OCI-M1 (cell line): ENCODE measurements around the gene DCTD.
A peak's percentile ranks its signal among the peaks of the same experiment; 100 is the strongest.
"Not testable (repeated sequence)": the region's sequence is repeated elsewhere in the genome, so short reads cannot be mapped to it uniquely, and the experiment has no call there.

ENCODE experiments used
- DNase-seq: peaks from one replicate; lab custom pipeline; 2025; lab: John Stamatoyannopoulos, UW

DCTD gene

DNA sequence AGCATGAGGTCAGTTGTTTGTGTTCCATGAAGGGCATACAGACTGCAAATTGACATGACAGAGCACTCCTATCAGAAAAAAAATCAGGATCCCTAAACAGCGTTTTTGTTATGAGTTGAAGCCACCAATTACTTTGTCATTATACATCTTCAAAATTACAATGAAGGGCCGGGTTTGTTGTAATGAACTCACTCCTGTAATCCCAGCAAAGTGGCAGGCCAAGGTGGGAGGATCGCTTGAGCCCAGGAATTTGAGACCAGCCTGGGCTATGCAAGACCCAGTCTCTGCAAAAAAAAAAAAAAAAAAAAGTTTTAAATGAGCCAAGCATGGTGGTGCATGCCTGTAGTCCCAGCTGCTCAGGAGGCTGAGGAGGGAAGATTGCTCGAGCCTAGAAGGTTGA lies 3.5 kb upstream of the DCTD start:
- no peak for DNase-seq

DNA sequence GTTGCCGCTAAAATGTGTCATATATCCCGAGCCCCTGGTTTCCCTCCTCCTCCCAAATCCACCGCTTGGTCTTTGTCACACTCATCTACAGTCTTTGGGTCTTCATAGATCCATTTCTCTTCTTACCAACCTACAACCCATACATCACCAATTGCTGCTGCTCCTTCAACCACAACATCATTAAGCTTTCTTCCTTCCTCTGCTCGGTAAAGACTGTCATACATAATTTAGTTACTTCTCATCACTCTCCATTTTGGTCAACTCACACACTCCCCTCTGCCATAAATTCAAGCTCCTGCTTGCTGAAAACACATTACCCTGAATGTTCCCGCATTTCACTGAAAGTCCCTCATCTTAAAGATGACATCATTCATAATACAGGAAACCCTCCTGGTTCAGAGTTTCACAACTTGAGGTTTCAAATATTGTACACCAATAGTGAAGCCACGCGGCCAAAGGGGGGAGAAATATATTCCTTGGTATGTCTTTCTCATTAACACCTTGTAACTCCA lies 1.7 kb upstream of the DCTD start:
- no peak for DNase-seq

DNA sequence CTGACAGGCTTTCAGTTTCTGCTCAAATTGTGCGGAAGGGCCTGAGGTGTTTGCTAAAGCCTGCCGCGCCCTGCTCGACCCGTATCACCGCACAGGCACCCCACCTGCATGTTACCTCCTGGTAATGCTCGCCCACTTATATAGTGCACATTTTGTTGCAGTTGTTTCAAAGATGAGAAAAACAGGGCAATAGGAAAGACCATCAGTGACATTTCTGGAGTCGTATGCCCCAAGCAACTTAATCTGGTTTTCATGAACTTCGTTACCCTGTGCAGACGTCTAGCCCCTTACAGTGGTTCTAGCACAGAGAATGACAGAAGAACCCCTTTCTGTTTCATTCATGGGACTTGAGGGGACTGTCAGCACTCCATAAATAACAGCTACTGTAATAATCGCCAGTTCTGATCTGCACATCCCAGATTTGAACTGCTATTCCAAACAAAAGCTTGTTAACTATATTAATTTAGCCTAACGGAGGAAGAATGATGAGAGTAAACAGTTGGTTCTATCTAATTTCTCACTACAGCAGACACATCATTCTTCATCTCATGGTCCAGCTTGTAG lies 940 bp upstream of the DCTD start:
- no peak for DNase-seq

DNA sequence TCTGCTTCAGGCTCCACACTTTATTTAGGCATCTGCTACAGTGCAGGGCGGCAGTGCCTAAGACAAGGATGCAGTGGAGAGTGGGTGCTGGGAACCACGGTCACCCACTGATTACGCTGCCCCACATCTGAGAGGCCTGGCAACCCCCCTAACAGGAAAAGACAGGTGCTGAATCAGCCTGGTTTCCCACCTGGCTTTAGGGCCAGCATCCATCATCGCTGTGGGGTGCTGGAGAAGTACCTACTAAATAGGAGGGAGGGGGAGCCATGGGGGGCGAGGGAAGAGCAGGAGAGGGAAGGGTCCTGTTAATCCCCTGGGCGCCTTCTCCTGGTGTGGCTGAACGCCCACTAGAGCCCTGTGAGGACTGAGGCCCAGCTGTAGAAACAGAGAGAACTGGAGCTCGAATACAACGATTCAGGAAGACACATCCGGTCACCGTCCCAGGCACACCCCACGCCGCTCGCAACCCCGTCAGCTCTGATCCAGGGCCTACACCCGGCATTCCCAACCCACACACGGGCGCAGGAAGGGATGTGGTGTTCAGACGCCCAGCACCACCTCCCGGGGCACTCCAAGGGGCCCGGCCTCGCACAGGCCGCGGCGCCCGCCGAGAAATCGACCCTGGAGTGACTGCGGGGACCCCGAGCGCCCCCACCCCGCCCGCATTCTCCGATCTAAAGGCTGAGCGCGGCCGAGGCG lies 554 bp downstream of the DCTD start:
- peak; percentile 64 for DNase-seq

DNA sequence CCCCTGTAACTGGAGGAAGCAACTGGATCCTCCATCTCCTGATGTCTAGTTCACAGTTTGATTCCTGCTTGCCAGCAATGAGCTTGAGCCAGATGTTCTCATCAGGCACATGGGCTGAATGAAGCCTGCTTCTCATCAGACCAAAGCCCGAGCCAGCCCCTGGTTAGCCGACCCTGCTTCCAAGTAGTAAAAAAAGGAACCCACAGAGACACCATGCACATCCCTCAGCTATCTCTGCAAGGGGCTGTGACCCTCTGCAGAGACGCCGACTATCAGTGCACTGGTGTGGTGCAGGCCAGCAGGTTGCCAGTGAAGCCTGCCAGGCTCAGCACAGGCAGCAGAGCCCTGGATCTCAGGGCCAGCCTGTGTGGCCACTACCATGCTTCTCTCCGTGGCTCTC lies 2.8 kb downstream of the DCTD start:
- DNase-seq: no peak

DNA sequence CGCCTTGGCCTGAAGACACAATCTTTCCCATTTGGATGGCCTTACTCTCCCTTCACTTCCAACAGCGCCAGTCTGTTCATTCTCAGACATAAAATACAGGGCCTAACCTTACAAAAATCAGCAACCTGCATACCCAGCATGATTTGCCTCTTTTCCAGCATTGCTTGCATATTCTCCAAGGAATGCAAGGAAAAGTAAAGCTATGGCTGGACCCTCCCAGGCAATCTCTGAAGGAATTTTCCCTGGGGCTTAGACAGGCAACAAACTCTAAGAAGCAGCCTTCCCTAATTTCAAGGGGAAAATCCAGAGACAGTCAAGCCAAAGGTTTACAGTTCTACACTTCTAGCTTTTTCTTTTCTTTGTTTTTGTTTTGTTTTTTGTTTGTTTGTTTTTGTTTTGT lies 3.6 kb downstream of the DCTD start:
- DNase-seq: no peak

DNA sequence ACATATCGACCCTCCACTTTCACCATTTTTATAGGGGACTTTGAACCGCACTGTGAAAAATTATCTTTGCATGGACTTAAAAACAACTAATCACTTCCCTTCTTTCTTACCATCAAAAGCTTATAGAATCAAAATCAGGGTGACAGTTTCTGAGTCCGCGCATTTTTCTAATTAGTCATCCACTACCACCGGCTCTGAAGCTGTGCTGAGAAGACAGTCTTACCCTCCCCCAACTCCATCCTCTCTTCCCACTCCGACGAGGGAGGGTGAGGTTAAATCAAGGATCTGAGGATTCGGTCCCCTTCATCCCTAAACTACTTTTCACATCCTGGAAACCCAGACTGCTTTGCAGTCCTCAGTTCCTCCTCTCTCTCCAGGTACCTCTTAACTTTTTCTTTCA lies 4.2 kb downstream of the DCTD start:
- no peak for DNase-seq

DNA sequence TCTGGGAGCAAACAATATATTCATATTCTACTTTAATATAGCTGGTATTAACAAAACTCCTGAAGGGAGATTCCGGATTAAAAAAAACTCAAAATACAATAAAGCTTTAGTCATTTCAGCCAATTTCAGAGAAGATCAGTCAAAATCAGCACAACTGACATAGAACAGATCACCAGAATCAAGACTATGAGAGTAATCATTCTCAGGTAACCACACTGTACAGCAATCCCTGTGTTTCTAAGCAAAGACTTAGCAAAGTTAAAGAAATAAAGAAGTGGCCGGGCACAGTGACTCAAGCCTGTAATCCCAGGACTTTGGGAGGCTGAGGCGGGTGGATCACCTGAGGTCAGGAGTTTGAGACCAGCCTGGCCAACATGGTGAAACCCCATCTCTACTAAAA lies 9.1 kb downstream of the DCTD start:
- DNase-seq: no peak

DNA sequence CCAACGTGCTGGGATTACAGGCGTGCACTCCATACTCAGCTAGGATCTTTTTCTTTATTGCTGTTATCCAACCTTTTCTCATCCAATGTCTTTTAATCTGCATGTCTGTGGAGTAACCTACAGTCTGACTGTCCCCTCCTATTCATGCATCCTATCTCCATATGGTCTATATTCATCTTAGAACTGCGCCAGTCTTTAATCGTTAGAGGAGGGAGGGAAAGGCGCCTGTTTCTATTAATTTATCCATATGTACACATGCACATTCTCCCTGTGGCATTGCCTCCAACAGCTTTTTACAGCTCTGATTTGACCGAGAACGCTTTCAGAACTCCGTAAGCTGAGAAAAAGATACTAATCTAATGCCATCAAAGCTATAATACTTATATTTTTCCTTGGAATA lies 9.8 kb downstream of the DCTD start:
- no peak for DNase-seq

DNA sequence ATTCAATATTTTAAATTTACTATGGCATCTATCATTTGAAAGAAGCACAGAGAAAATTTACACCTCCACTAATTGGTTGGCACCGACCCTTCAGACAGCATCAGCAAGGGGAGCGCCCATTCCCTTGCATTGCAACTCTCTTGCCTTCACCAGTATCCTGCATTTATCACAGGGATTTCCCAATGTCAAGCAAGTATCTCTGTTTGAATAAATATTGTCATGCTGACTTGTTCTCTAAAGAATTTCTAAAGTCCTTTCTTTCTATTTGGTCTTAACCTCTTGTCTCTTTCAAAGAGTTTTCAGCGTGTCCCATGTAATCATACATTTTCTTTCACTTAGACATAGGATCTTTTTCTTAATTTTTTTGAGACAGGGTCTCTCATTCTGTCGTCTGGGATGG lies 10.4 kb downstream of the DCTD start:
- DNase-seq: no peak

DNA sequence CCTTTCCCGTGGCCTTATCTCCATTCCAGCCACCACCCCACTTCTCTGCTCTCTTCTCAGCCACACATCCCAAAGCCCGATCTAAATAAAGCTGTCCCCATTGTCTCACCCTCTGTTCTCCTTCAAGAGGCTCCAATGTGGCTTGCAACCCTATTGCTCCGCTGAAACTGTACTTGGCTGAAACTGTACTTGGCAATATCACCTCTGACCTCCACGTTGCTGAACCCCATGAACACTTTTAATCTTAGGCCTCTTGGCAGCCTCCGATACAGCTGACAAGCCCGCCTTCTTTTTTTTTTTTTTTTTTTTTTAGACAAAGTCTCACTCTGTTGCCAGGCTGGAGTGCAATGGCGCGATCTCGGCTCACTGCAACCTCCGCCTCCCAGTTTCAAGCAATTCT lies 12.1 kb downstream of the DCTD start:
- DNase-seq: no peak

DNA sequence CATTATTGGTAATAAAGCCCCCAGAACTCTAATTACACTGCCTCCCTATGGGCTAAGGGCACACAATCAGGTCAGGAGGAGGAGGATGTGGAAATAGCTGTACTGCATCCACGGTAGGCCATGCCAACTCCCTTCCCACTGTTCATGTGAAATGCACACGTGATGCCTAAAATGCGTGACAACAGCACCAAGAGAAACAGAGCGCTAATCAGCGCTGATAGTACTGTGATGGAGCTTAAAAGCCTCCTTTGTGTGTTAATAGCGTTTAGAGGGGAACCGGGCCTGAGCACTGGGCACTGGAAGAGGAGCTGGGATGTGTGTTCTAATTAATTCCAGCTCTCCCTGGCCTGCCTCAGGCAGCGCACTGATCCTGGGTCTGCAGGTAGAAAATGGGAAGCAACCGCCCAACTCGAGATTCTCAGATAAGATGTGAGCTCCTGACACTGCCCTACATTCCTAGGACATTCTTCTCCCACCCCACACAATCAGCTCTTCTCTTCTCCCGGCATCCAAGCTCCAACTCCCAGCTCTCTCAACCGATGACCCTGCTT lies 12.9 kb downstream of the DCTD start:
- DNase-seq: no peak

DNA sequence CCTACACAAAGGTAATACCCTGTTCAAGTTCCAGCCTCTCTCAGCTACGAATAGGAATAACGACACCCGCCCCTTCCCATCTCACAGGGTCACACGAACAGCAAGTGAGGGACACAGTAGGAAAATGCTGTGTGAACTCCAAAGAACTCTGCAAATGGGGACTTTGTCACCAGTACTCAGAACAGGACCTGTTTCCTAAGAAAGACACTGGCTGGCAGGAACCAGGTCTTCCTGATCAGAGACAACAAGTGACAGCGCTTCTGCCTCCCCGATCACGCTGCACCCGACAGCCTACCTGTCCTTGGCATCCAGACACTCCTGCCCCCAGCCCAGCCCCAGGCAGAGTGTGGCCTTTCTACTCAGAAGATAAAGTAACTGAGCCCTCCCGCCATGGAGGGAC lies 14.2 kb downstream of the DCTD start:
- no peak for DNase-seq

DNA sequence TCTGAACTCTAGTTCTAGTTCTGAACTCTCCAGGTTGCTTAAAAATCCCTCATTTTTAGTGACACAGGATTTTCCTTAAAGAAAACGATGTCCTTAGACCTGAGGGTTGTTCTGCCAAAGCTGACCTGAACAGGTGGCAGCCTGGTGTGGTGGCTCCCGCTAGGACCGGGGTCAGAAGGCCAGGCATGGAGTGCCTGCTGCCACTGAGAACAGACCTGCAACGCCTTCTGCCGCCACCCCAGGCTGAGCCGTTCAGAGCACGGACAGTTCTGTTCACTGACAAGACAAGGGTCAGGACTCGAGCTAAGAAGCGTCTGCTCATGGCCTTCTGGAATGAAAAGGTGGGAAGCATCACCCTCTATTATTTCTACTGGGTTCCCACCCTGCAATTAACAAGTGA lies 15.8 kb downstream of the DCTD start:
- no peak for DNase-seq

DNA sequence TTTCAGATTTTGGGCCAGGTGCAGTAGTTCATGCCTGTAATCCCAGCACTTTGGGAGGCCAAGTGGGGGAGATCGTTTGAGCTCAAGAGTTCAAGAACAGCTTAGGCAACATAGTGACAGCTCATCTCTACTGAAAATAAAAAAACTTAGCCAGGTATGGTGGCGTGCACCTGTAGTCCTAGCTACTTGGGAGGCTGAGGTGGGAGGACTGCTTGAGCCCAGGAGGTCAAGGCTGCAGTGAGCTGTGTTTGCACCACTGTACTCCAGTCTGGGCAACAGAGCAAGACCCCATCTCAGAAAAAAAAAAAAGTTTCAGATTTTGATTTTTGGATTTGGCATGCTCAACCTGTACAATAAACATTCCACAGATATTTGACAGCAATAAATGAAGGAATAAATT lies 17.2 kb downstream of the DCTD start:
- DNase-seq: not testable (repeated sequence)

DNA sequence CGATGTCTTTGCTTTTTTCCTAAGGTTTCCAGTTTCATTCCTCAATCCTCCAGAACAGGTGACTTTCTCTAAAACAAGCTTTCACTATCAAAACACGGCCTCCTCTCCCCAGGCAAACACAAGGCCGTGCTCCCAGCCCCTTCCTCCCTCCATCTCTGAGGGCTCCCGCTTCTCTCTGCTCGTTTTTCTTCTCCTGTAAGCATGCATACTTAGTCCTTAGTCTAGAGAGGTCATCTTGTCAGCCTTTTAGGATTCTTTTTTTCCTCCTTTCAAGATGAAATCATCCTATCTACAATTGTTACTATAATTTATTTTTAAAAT lies 18.7 kb downstream of the DCTD start:
- DNase-seq: no peak

DNA sequence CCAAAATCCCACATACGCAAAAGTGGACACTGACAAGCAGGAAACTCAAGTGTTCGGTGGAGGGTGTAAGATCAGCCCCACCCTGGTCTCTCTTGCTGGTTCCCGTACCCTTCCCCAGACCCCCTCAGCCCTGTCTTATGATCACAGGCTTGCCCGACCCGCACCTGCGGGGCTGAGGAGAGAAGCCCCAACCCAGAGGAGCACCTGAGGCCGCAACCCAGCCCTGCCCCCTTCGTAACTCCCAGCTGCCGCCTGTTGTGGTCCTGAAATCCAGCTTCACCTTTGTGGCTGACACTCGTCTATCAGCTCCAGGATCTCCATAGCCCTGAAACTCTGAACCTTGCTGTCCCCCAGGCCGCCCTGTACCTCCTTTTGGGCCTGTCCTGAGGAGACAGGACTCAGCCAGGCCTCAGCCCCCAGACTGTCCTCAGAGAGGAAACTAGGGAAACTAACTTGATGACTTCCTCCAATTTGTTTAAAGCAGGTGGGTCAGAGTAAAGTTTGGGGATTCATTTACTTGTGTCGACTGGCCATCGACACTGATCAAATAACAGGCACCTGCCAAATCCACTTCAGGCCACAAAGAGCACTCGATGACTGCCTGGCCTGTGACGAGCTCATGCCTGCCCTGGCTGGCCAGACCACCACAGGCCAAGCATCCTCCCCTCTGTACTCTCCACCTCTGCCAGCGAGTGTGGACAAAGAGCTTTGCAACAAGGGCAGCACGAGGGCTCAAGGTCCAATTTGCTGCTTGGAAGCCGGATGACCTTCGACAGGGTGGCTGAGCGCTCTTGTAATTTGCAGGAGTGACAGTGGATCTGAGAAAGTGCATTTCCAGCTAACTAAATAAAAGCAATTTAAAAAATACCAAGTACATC lies 19.3 kb downstream of the DCTD start:
- no peak for DNase-seq

DNA sequence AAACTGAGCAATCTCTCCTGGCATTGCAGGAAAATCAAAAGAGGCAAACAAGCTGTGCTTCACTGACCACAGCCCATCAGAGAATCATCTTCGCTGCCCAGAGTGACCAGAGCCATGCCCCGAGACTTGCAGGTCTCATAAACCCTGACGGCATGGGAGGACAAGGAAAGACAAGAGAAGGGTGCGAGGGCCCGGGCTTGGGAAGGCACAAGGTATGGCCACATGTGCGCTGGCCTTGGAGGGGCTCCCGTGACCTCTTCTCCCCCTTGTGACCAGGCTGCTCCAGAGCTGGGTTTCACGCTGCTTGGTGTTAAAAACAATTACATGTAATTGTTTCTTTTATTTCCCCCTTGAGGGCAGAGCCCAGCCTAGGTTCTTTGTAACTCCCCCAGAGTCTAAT lies 20.8 kb downstream of the DCTD start:
- DNase-seq: no peak

DNA sequence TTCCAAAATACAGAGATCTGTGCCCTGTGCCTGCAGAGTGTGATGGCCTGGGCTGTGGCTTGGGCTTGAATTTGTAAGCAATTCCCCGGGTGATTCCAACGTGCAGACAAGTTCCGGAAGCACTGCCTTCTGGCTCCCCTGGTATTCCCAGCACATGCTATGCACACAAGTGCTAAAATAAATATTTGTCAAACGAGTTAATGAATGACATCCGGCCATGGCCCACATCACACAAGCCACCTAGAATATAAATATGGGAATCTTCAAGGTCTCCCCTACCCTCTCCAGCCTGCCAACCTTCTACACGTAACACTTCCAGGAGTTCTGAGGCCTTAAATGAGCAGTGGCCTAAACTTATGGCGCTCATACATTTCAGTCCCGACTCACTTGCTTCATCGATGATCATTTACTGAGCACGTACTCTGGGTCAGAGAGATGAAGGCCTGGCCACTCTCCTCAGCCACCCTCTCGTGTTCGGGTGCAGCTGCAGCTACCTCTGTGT lies 21.3 kb downstream of the DCTD start:
- no peak for DNase-seq

DNA sequence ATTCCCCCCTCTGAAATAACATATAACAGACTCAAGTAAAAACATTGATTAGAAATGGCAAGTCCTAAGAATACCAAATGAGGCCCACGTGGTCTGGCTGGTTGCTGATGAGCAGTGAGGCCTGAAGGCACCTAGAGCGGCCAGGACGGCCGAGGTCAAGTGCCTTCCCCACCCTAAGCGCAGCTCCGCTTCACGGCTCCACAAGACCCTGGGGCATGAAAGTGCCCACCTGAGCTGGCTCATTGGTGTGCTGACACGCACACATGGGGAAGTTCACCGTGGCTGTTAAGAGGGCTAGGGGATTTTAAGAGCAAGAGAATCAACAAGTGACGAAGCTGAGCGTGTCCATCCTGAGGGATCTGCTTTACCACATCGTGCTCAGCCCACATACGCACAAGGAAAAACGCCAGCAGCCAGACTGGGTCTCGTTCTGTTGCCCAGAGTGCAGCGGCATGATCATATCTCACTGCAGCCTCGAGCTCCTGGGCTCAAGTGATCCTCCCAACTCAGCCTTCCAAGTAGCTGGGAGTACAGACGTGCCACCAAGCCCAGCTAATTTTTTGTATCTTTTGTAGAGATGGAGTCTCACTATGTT lies 22.4 kb downstream of the DCTD start:
- DNase-seq: no peak

DNA sequence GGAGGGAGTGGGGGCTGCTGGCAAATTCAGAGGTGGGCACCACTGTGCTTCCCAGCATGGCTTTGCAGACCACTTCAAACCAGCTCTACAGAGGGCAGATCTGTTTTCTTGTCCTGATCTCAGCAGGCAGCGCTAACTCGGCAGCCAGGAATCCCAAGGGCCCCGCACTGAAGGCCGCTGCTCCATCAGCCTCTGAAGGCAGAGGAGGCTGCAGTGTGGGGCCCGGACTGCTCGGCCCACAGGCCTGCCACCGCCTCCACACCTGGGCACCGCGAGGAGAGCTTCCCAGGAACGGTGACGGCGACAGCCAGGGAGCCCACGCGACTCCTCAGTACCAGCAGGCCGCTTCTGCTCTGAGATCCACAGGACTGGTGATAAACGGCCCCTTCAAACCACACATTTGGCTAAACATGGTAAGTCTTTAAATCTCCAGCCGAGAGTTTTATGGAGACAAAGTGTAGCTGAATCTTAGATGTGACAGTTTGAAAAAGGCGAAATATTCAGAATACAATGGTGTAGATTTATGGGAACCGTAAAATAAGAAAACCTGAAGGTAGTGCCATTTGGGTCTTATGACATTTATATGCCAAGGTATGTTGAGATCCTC lies 23.6 kb downstream of the DCTD start:
- DNase-seq: no peak

DNA sequence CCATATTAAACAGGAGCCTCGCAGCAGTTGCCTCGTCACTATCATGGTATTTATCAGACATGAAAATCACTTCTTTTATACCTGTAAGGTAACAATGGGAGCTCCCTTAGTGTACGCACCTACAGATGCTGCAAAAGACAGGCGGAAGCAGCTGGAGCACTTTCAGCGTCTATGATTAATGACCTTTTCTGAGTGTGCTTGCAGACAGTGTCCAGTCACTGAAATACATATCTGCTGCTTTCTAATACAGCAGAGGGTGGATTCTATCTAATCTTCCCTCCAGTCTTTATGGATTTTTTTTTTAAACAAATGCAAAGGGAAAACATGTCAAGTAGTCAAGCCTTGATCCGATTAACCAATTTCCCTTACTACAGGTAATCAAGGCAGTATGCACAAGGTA lies 24.1 kb downstream of the DCTD start:
- no peak for DNase-seq
